Spinal cord (tissue), 10 donors: ENCODE results near the gene ATF7IP2. TPM values are rescaled to one million over a fixed set of nuclear protein-coding genes. Genes with fewer than 3 reads are reported as not detected.
"Not testable (repeated sequence)": the region's sequence is repeated elsewhere in the genome, so short reads cannot be mapped to it uniquely, and the experiment has no call there.

ENCODE experiments used
- DNase-seq, 6 donors: peaks; one replicate each; pipeline versions ENCODE4 v3.0.0 to v3.0.0-alpha.2; 2013 to 2015; ENCODE audit warnings: low spot score in 6 of 6, low read depth in 4 of 6
- H3K27ac ChIP-seq: one replicate; pipeline ENCODE4 v1.5.1; 2013; ENCODE audit warnings: low read depth, low read length, control low read depth
- H3K27me3 ChIP-seq: one replicate; pipeline ENCODE4 v1.6.1; 2013; ENCODE audit warnings: low read length; ENCODE audit not compliant: control insufficient read depth, insufficient read depth
- H3K36me3 ChIP-seq: one replicate; pipeline ENCODE4 v1.6.1; 2013; ENCODE audit warnings: low read length; ENCODE audit not compliant: control insufficient read depth, insufficient read depth
- H3K4me1 ChIP-seq: one replicate; pipeline ENCODE4 v1.6.1; 2013; ENCODE audit warnings: low read length; ENCODE audit not compliant: control insufficient read depth, insufficient read depth
- H3K4me3 ChIP-seq: one replicate; pipeline ENCODE4 v1.5.1; 2013; ENCODE audit warnings: low read depth, low read length, control low read depth
- H3K9me3 ChIP-seq: one replicate; pipeline ENCODE4 v1.6.1; 2013; ENCODE audit warnings: low read length; ENCODE audit not compliant: control insufficient read depth, insufficient read depth
- WGBS: methylation state at CpG from one replicate; pipeline ENCODE4 v1.1.5; 2013; ENCODE audit warnings: missing lambda C conversion rate; ENCODE audit not compliant: insufficient coverage; 5-methylcytosine and 5-hydroxymethylcytosine counted together
- polyA plus RNA-seq, 2 donors: library from polyadenylated mRNA; unstranded; fragments of 120-200 nt; gene quantifications; one replicate each; pipeline ENCODE4 v1.2.1, GENCODE V29; 2013; ENCODE audit not compliant: insufficient read length in 2 of 2
- total RNA-seq, 2 donors: library from RNA; depleted of rRNA in 1 of 2; stranded (reverse); fragments of 120-200 nt in 1 of 2; fragments of >200 nt in 1 of 2; gene quantifications; one replicate each; pipeline versions ENCODE4 v1.2.3 to v1.2.4, GENCODE V29; 2013 to 2014
- donor health status: healthy.

The ATF7IP2 gene
- total and polyA plus RNA-seq, 4 donors: 10.4 to 16.9 (median 14.0) TPM

DNA sequence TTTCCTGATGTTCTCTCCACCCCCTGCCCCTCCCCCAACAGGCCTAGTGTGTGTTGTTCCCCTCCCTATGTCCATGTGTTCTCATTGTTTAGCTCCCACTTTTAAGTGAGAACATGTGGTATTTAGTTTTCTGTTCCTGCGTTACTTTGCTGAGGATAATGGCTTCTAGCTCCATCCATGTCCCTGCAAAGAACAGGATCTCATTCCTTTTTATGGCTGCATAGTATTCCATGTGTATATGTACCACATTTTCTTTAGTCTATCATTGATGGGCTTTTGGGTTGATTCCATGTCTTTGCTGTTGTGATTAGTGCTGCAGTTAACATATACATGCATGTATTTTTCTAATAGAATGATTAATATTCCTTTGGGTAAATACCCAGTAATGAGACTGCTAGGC is 90.8 kb downstream of the ATF7IP2 start:
- H3K4me1 ChIP-seq, H3K27me3 ChIP-seq, H3K36me3 ChIP-seq, DNase-seq, H3K27ac ChIP-seq, H3K4me3 ChIP-seq, H3K9me3 ChIP-seq: not testable (repeated sequence)
- no CpG with 5 or more reads among the region's 1 CpG for WGBS

DNA sequence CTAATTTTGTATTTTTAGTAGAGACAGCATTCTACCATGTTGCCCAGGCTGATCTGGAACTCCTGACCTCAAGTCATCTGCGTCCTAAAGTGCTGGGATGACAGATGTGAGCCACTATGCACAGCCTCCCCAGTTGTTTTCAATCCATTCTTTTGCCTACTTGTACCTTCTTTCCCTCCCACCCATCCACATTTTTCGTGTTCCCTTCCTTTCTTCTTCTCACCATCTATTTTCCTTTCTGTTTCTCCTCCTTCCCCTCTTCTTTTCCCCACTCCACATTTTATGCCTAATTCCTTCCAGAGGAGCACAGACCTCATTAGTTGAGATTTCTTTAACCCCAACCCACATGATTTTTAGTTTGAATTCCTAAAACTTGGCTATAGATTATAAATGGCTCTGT is 94.3 kb downstream of the ATF7IP2 start:
- Histone ChIP-seq H3K27me3 (no peaks in the 10 kb centered on the region), H3K27ac (no peak overlapping the region), H3K9me3 (no peaks in the 10 kb centered on the region), H3K4me3 (no peak overlapping the region), H3K4me1 (no peaks in the 10 kb centered on the region), H3K36me3 (no peaks in the 10 kb centered on the region)
- 90% methylated on average over 2 of the region's 2 CpGs for WGBS
- no peak for DNase-seq

DNA sequence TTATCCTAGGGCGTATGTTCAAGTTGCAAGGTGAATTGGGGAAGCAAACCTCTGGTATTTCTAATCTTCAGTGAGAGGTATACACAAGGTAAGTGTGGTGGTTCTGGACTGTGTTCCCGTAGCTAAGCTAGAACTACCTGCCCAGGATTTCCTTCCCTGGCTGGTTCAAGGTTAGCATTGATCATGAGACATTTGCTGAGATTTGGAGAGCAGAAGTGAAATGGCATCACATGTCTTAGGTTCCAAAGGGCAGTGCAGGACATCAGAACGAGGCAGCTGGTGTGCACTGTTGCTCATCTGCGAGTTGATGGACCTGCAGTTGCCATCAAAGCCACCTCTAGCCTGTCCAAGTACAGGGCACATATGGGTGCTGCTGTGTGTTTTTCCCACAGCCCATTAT is 99.3 kb downstream of the ATF7IP2 start:
- Histone ChIP-seq H3K27ac (no peak overlapping the region), H3K4me3 (no peak overlapping the region), H3K27me3 (no peaks in the 10 kb centered on the region), H3K4me1 (no peaks in the 10 kb centered on the region), H3K9me3 (no peaks in the 10 kb centered on the region), H3K36me3 (no peaks in the 10 kb centered on the region)
- no peak for DNase-seq
- WGBS: 93% methylated on average over 4 of the region's 4 CpGs

DNA sequence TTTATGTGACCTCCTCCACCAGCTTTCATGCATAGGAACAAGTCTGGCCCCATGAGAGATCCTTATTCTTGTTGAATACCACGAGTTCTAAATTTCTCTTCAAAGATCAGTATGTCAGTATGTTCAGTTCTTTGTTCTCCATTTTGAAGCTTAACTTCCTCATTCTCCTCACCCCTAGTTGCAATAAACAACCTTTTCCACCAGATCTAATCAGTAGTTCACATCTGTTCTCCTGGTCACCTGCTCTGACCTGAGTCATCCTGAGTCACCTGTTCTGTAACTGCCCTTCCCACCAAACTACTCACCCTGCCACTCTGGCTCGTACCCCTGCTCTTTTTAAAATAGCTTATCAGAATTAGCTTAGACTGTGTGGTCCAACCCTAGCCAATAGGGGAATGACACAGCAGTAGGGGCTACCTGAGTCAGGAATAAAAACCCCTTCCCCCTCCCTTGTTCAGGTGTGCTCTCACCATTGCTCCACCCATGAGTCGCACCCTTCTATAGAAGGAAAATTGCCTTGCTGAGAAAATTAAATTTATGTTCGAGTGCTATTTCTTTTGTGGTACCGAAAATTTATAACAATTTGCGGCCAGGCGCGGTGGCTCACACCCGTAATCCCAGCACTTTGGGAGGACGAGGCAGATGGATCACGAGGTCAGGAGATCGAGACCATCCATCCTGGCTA is 100.0 kb downstream of the ATF7IP2 start:
- H3K4me3 ChIP-seq: no peak overlapping the region
- H3K27me3 ChIP-seq: no peaks in the 10 kb centered on the region
- no peak overlapping the region for H3K27ac ChIP-seq
- H3K9me3 ChIP-seq: no peaks in the 10 kb centered on the region
- no peaks in the 10 kb centered on the region for H3K4me1 ChIP-seq
- WGBS: 98% methylated on average over 10 of the region's 12 CpGs
- no peaks in the 10 kb centered on the region for H3K36me3 ChIP-seq
- DNase-seq: no peak

DNA sequence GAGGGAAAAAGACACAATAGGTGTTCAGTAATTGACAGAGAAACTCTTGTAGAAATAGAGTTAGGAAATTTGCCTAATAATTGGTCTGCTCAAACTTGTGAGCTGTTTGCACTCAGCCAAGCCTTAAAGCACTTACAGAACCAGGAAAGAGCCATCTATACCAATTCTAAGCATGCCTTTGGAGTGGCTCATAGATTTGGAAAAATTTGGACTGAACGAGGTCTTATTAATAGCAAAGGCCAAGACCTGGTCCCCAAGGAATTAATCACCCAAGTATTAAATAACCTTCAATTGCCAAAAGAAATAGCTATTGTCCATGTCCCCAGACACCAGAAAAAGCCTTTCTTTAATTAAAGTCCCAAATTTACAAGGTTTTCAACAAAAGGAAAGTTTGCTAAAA is 104.3 kb downstream of the ATF7IP2 start:
- Histone ChIP-seq H3K27me3 (no peaks in the 10 kb centered on the region), H3K27ac (no peak overlapping the region), H3K36me3 (no peaks in the 10 kb centered on the region), H3K4me1 (no peaks in the 10 kb centered on the region), H3K4me3 (no peak overlapping the region), H3K9me3 (no peaks in the 10 kb centered on the region)
- no peak for DNase-seq
- no CpG with 5 or more reads among the region's 1 CpG for WGBS

DNA sequence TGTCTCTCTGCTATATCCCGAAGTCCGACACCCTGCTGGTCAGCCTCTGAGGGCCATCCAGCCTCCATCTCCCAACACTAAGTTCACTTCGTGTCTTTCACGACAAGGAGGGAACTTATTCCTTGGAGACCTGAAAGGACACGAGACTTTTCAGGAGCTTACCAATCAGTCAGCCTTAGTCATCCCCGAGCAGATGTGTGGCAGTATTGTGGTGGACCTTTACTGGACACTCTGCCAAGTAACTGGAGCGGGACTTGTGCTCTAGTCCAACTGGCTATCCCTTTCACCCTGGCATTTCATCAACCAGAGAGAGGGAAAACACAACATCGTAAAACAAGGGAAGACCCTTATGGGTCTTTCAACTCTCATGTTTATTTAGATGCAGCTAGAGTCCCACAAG is 107.4 kb downstream of the ATF7IP2 start:
- Histone ChIP-seq H3K27ac (no peak overlapping the region), H3K36me3 (no peaks in the 10 kb centered on the region), H3K4me3 (no peak overlapping the region), H3K27me3 (no peaks in the 10 kb centered on the region), H3K9me3 (no peaks in the 10 kb centered on the region), H3K4me1 (no peaks in the 10 kb centered on the region)
- no peak for DNase-seq
- 95% methylated on average over 6 of the region's 8 CpGs for whole genome bisulfite sequencing

DNA sequence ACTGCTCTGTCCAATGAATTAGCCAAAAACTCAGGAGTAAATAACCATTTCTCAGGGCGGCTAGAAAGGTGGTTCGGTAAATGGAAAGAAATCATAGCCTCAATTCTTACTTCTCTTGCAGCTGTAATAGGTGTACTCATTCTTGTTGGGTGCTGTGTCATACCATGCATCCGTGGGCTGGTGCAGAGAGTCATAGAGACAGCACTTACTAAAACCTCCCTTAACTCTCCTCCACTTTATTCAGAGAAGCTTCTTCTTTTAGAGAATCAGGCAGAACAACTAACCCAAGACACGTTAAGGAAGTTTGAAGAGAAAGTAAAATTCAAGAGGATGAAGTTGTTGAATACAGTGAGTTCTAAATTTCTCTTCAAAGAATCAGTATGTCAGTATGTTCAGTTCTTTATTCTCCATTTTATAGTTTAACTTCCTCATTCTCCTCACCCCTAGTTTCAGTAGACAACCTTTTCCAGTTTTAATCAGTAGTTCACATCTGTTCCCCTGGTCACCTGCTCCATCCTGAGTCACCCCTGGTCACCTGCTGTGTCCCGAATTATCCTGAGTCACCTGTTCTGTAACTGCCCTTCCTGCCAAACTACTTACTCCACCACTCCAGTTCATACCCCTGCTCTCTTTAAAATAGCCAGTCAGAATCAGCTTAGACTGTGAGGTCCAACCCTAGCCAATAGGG is 108.6 kb downstream of the ATF7IP2 start:
- DNase-seq: no peak
- H3K4me3 ChIP-seq: no peak overlapping the region
- H3K27ac ChIP-seq: no peak overlapping the region
- WGBS: 100% methylated on average over 1 of the region's 5 CpGs
- H3K27me3 ChIP-seq: no peaks in the 10 kb centered on the region
- no peaks in the 10 kb centered on the region for H3K9me3 ChIP-seq
- H3K4me1 ChIP-seq: no peaks in the 10 kb centered on the region
- no peaks in the 10 kb centered on the region for H3K36me3 ChIP-seq

DNA sequence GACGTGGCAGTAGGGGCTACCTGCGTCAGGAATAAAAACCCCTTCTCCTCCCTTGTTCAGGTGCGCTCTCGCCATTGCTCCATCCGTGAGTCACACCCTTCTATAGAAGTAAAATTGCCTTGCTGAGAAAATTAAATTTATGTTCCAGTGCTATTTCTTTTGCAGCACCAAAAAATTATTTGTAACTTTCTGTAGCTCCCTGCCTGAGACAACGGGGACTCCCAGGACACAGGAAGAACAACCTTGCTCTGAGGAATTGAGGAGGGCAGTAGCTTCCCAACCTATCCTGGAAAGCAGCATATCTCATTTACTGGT is 109.1 kb downstream of the ATF7IP2 start:
- Histone ChIP-seq H3K4me3 (no peak overlapping the region), H3K27me3 (no peaks in the 10 kb centered on the region), H3K9me3 (no peaks in the 10 kb centered on the region), H3K36me3 (no peaks in the 10 kb centered on the region), H3K27ac (no peak overlapping the region), H3K4me1 (no peaks in the 10 kb centered on the region)
- 73% methylated on average over 2 of the region's 6 CpGs for WGBS
- no peak for DNase-seq

DNA sequence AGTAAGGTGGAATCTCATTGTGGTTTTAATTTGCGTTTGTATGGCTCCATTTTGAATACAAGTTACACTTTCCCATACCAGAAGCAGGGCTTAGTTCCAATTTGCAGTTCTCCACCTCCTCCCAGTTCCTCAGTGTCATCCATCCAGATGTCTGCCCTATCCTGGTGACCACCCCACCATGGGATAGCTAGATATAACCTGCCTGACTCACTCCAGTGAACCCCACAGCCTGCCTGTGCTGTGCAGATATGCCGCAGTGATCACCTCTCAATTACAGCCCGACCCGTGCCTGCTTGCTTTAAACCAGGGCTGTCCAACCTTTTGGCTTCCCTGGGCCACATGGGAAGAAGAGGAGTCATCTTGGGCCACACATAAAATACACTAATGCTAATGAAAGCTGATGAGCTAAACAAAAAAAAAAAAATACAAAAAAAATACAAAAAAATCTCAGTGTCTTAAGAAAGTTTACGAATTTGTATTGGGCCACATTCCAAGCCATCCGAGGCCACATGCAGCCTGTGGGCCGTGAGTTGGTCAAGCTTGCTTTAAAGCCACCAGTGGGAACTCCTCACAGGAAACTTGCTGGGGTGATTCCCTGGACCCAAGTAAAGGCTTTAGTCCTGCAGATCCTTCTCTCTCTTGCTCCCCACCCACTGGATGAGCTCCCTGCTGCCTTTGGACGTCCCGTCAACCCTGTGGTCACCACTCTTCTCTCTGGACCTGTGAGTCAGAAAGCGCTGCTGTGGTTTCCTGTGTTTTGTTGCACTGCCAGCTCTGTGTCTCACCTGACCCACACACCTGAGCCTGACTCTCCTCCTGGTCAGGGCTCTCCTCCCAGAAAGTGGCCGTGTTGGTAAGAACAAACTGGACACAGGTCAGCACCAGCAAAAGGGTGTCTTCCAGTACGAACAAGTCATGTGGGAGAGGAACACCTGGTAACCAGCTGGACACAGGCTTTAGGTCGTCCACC is 111.6 kb downstream of the ATF7IP2 start:
- Histone ChIP-seq H3K9me3 (no peaks in the 10 kb centered on the region), H3K4me1 (no peaks in the 10 kb centered on the region), H3K27ac (no peak overlapping the region), H3K27me3 (no peaks in the 10 kb centered on the region), H3K36me3 (no peaks in the 10 kb centered on the region), H3K4me3 (no peak overlapping the region)
- 94% methylated on average over 13 of the region's 13 CpGs for WGBS
- no peak for DNase-seq
